Dendritic cell treated with granulocyte-macrophage colony-stimulating factor and Interleukin-4, amounts not matched to agents 40 ng/mL and 50 ng/mL, for 4 days (primary cell): ENCODE results near the gene STOML1.

ENCODE experiments used
- H3K27ac Mint-ChIP-seq: one replicate; pipeline ENCODE4 v1.8.0; 2022; ENCODE audit warnings: mild to moderate bottlenecking, mixed read lengths
- H3K27me3 Mint-ChIP-seq: one replicate; pipeline ENCODE4 v1.8.0; 2022; ENCODE audit warnings: mild to moderate bottlenecking, mixed read lengths
- H3K36me3 Mint-ChIP-seq: one replicate; pipeline ENCODE4 v1.8.0; 2022; ENCODE audit warnings: low read depth, mixed read lengths
- H3K4me1 Mint-ChIP-seq: one replicate; pipeline ENCODE4 v1.8.0; 2022; ENCODE audit warnings: low read depth, mixed read lengths
- H3K4me3 Mint-ChIP-seq: one replicate; pipeline ENCODE4 v1.8.0; 2022; ENCODE audit warnings: mild to moderate bottlenecking, moderate library complexity, mixed read lengths
- H3K9me3 Mint-ChIP-seq: one replicate; pipeline ENCODE4 v1.8.0; 2022; ENCODE audit warnings: mixed read lengths
- intact Hi-C: fragments of 100-400 bp; cut with micrococcal nuclease; formaldehyde crosslinking; loops from one replicate; pipeline ENCODE4 v1.15.0; 2022

STOML1 gene

DNA sequence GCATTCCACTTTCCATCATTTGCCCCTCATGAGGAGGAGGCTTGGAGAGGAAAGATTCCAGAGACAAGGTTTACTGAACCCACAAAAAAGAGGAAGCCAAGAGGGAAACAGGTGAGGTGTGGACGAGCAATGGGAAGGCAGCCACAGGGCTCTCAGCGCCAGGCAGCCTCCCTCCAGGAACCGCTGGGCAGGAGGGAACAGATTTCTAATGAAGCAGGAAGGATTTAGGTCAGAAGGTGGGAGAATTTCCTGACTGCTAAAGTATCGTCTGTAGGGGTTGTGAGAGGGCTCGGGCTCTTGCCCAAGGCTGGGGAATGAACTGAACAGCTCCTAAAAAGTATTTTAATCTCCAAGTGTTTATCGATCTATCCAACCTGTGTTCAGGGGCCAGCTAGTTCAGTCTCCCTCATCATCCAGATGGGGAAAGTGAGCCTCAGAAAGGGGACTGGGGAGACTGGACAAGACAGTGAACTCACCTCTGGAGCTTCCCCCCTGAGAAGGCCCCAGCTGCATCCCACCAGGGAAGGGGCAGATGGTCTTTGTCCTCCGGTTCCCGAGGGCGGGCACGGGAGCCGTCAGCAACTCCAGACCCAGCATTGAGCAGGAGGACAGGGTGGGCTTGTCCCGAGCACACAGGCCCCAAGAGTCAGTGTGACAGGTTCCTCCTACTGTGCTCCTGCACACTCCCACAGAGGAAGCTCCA lies 55.4 kb downstream of the STOML1 start:
- Mint-ChIP-seq H3K27me3 (peaks cover 4% of the 10 kb centered on the region), H3K4me3 (no peak overlapping the region), H3K4me1 (no peaks in the 10 kb centered on the region), H3K36me3 (no peaks in the 10 kb centered on the region), H3K27ac (no peak overlapping the region), H3K9me3 (no peaks in the 10 kb centered on the region)
- intact Hi-C loops, result no loop called here

- intact Hi-C loops, result no loop called here
Observed at GRCh38 chr15:73936181-73936580, 55.9 kb downstream of the STOML1 start.

GRCh38 chr15:73935547-73935946 lies 56.5 kb downstream of the STOML1 start:
- intact Hi-C loops, result no loop called here
- Mint-ChIP-seq H3K27ac (no peak overlapping the region), H3K9me3 (no peaks in the 10 kb centered on the region), H3K4me1 (no peaks in the 10 kb centered on the region), H3K4me3 (no peak overlapping the region), H3K27me3 (peaks cover 14% of the 10 kb centered on the region), H3K36me3 (no peaks in the 10 kb centered on the region)

More at GRCh38 chr15:73936181-73936580, 55.9 kb downstream of the STOML1 start:
- H3K4me1 Mint-ChIP-seq, result no peaks in the 10 kb centered on the region
- no peak overlapping the region for H3K4me3 Mint-ChIP-seq
- no peak overlapping the region for H3K27ac Mint-ChIP-seq
- no peaks in the 10 kb centered on the region for H3K36me3 Mint-ChIP-seq
- H3K27me3 Mint-ChIP-seq, result peaks cover 9% of the 10 kb centered on the region
- no peaks in the 10 kb centered on the region for H3K9me3 Mint-ChIP-seq

DNA sequence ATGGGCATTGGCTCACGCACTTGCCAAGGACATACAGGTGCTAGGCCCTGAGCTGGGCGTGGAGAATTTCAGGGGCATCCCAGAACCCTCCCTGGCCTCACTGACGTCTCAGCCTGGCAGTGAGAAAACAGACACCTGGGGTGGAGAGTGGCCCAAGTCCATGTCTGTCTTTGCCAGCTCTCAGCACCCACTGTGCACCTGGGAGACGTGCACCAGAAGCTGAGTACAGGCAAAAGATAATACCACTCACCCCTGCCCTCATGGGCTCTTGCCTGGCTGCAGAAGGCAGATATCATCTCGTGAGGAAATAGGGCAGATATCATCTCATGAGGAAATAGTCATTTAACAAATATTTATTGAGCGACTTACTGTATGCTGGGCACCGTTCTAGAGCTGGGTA lies 57.8 kb downstream of the STOML1 start:
- no peak overlapping the region for H3K27ac Mint-ChIP-seq
- H3K36me3 Mint-ChIP-seq, result no peaks in the 10 kb centered on the region
- no peak overlapping the region for H3K4me3 Mint-ChIP-seq
- H3K9me3 Mint-ChIP-seq, result no peaks in the 10 kb centered on the region
- intact Hi-C loops, result no loop called here
- H3K27me3 Mint-ChIP-seq, result peaks cover 20% of the 10 kb centered on the region
- no peaks in the 10 kb centered on the region for H3K4me1 Mint-ChIP-seq

DNA sequence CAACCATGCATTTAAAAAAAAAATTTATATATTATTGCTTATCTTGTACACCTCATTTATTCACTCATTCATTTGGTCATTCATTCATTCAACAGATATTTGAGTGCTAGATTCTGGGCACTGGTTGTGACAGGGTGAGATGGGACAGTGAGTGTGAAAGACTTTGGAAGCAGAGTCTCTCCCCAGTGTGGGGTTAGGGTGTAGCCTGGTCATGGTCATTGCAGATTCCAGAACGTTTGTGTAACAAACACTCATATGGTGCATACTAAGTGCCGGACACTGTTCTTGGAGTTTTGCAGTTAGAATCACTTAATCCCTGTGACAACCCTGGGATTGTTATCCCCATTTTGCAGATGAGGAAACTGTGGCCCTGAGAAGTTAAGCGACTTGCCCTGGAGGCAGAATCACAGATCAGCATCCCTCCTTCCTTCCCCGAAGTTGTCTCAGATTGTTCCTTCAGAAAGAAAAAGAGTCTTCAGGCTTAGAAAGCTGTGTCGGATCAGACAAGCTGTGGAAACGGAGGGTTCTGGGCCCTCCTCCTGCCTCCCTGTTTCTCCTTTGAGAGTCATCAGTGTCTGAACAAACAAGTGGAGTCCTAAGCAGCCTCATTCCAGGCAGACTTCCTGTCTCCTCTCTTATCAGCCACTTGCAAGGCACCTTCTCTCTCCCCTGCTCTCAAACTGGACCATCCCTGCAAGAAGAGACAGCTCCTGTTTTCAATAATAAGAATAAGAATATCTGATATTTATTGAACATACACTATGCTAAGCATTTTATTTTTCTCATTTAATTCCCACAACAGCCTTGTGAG lies 59.5 kb downstream of the STOML1 start:
- intact Hi-C loops, result no loop called here
- no peaks in the 10 kb centered on the region for H3K9me3 Mint-ChIP-seq
- H3K27ac Mint-ChIP-seq, result no peak overlapping the region
- peaks cover 7% of the 10 kb centered on the region for H3K4me1 Mint-ChIP-seq
- no peaks in the 10 kb centered on the region for H3K36me3 Mint-ChIP-seq
- H3K4me3 Mint-ChIP-seq, result no peak overlapping the region
- peaks cover 33% of the 10 kb centered on the region for H3K27me3 Mint-ChIP-seq

- Mint-ChIP-seq H3K9me3 (no peaks in the 10 kb centered on the region), H3K36me3 (no peaks in the 10 kb centered on the region), H3K27me3 (peaks cover 39% of the 10 kb centered on the region), H3K4me1 (peaks cover 9% of the 10 kb centered on the region), H3K4me3 (no peak overlapping the region), H3K27ac (no peak overlapping the region)
- intact Hi-C loops, result no loop called here
Observed at GRCh38 chr15:73931441-73931840, 60.7 kb downstream of the STOML1 start.

DNA sequence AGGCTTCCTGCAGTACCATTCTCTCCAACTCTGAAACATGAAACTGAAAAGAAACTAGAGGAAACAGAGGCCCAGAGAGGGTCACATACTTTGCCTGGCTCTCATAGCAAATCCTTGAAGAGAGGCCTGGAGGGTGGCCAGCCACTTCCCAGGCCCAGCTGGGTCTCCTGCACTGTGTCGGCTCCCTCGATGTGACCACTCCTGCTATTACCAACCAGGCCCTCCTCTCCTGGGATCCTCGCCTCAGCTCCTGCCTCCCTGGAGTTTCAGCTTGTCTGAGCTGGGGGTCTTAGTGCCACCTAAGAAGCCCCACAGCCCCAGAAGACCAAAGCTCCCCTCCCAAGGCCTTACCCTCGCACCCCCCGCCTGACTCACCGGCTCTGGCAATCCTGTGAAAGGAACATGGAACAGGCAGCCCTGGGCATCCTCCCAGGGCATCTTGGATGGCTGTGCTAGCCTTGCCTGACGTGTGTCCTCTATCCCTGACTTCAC lies 61.3 kb downstream of the STOML1 start:
- Mint-ChIP-seq H3K27ac (no peak overlapping the region), H3K27me3 (peaks cover 45% of the 10 kb centered on the region), H3K9me3 (no peaks in the 10 kb centered on the region), H3K4me1 (peaks cover 15% of the 10 kb centered on the region), H3K4me3 (no peak overlapping the region), H3K36me3 (no peaks in the 10 kb centered on the region)
- intact Hi-C loops, result no loop called here

DNA sequence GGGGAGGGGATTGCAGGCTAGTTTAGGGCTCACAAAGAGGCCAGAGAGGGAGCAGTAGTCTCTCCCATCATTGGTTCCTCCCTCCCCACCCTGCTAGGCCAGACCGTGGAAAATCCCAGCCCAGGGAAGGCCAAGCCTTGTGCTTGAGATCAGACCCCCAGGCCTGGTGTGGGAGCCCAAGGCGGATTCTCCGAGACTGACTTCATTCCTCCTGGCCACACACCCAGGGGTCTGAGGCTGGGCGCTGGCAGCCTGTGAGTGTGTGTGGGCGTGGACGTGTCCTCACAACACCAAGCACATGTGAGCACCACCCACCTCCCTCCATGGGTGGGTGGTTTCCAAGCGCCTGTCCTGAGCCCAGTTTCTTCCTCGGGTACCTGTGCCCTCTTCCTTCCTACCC lies 61.7 kb downstream of the STOML1 start:
- Mint-ChIP-seq H3K4me3 (no peak overlapping the region), H3K36me3 (no peaks in the 10 kb centered on the region), H3K9me3 (no peaks in the 10 kb centered on the region), H3K4me1 (peaks cover 18% of the 10 kb centered on the region), H3K27ac (no peak overlapping the region), H3K27me3 (peaks cover 50% of the 10 kb centered on the region)
- intact Hi-C loops, result no loop called here

- H3K27ac Mint-ChIP-seq, result no peak overlapping the region
- intact Hi-C loops, result no loop called here
Observed at GRCh38 chr15:73928971-73929627, 63.0 kb downstream of the STOML1 start.

More at GRCh38 chr15:73928971-73929627, 63.0 kb downstream of the STOML1 start:
- Mint-ChIP-seq H3K36me3 (no peaks in the 10 kb centered on the region), H3K27me3 (peaks cover 55% of the 10 kb centered on the region), H3K4me1 (peaks cover 26% of the 10 kb centered on the region), H3K9me3 (no peaks in the 10 kb centered on the region), H3K4me3 (no peak overlapping the region)
